ENCODE measurements around the gene PRRT2.

GRCh38 chr16:29862383-29862883, 50.4 kb downstream of the PRRT2 start:
- TF ChIP-seq, protein P1, sequence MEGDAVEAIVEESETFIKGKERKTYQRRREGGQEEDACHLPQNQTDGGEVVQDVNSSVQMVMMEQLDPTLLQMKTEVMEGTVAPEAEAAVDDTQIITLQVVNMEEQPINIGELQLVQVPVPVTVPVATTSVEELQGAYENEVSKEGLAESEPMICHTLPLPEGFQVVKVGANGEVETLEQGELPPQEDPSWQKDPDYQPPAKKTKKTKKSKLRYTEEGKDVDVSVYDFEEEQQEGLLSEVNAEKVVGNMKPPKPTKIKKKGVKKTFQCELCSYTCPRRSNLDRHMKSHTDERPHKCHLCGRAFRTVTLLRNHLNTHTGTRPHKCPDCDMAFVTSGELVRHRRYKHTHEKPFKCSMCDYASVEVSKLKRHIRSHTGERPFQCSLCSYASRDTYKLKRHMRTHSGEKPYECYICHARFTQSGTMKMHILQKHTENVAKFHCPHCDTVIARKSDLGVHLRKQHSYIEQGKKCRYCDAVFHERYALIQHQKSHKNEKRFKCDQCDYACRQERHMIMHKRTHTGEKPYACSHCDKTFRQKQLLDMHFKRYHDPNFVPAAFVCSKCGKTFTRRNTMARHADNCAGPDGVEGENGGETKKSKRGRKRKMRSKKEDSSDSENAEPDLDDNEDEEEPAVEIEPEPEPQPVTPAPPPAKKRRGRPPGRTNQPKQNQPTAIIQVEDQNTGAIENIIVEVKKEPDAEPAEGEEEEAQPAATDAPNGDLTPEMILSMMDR (IDR thresholded peaks at IDR 0.05): no peak
- no peak for TF ChIP-seq POLR2AphosphoS5 (IDR thresholded peaks at IDR 0.05; ENCODE audit: low read depth, low read length)
- TF ChIP-seq SIN3A (IDR thresholded peaks at IDR 0.05; ENCODE audit: borderline replicate concordance, insufficient read depth, low read depth, low read length): no peak
- TF ChIP-seq, protein P2, sequence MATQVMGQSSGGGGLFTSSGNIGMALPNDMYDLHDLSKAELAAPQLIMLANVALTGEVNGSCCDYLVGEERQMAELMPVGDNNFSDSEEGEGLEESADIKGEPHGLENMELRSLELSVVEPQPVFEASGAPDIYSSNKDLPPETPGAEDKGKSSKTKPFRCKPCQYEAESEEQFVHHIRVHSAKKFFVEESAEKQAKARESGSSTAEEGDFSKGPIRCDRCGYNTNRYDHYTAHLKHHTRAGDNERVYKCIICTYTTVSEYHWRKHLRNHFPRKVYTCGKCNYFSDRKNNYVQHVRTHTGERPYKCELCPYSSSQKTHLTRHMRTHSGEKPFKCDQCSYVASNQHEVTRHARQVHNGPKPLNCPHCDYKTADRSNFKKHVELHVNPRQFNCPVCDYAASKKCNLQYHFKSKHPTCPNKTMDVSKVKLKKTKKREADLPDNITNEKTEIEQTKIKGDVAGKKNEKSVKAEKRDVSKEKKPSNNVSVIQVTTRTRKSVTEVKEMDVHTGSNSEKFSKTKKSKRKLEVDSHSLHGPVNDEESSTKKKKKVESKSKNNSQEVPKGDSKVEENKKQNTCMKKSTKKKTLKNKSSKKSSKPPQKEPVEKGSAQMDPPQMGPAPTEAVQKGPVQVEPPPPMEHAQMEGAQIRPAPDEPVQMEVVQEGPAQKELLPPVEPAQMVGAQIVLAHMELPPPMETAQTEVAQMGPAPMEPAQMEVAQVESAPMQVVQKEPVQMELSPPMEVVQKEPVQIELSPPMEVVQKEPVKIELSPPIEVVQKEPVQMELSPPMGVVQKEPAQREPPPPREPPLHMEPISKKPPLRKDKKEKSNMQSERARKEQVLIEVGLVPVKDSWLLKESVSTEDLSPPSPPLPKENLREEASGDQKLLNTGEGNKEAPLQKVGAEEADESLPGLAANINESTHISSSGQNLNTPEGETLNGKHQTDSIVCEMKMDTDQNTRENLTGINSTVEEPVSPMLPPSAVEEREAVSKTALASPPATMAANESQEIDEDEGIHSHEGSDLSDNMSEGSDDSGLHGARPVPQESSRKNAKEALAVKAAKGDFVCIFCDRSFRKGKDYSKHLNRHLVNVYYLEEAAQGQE (IDR thresholded peaks at IDR 0.05; ENCODE audit: insufficient read depth in 1 of 2, low read depth in 2 of 2, low read length in 1 of 2): no peak
- TF ChIP-seq TCF7L2 (IDR thresholded peaks at IDR 0.05; ENCODE audit: low read depth, low read length): no peak

Measured in Panc1 (cell line).